Smooth muscle cell (in vitro differentiated cells): ENCODE results near the gene HECTD4. TPM values are rescaled to one million over a fixed set of nuclear protein-coding genes. Genes with fewer than 3 reads are reported as not detected.

ENCODE experiments used
- DNase-seq: peaks from one replicate; lab custom pipeline; 2025; ENCODE audit not compliant: unreplicated experiment; lab: John Stamatoyannopoulos, UW
- H2AFZ ChIP-seq: fragments of 200-600 bp; sonication (generic); 2 replicates; pipeline ENCODE4 v1.6.0; 2016; ENCODE audit warnings: antibody characterized with exemption, low read depth, mild to moderate bottlenecking
- H3F3A ChIP-seq: fragments of 200-600 bp; sonication (generic); 2 replicates; pipeline ENCODE4 v1.6.0; 2017; ENCODE audit warnings: antibody characterized with exemption, low read depth
- H3K27ac ChIP-seq: fragments of 200-600 bp; sonication (generic); 2 replicates; pipeline ENCODE4 v1.5.1; 2016; ENCODE audit warnings: low read depth, mild to moderate bottlenecking
- H3K27me3 ChIP-seq: fragments of 200-600 bp; sonication (generic); 2 replicates; pipeline ENCODE4 v1.6.1; 2016; ENCODE audit warnings: low read depth, mild to moderate bottlenecking
- H3K36me3 ChIP-seq: fragments of 200-600 bp; sonication (generic); 2 replicates; pipeline ENCODE4 v1.5.1; 2016; ENCODE audit warnings: low read depth
- H3K4me1 ChIP-seq: fragments of 200-600 bp; sonication (generic); 2 replicates; pipeline ENCODE4 v1.5.1; 2016; ENCODE audit warnings: low read depth
- H3K4me2 ChIP-seq: fragments of 200-600 bp; sonication (generic); 2 replicates; pipeline ENCODE4 v1.6.0; 2016; ENCODE audit warnings: mild to moderate bottlenecking
- H3K4me3 ChIP-seq: fragments of 200-600 bp; sonication (generic); 2 replicates; pipeline ENCODE4 v1.5.1; 2016; ENCODE audit warnings: mild to moderate bottlenecking
- H3K79me2 ChIP-seq: fragments of 200-600 bp; sonication (generic); 2 replicates; pipeline ENCODE4 v1.6.0; 2016; ENCODE audit warnings: low read depth, mild to moderate bottlenecking
- H3K9ac ChIP-seq: fragments of 200-600 bp; sonication (generic); 2 replicates; pipeline ENCODE4 v1.6.0; 2016; ENCODE audit warnings: low read depth
- H3K9me3 ChIP-seq: fragments of 200-600 bp; sonication (generic); replicated peaks from 2 replicates; pipeline ENCODE4 v1.5.1; 2016; ENCODE audit warnings: low read depth
- H4K20me1 ChIP-seq: fragments of 200-600 bp; sonication (generic); 2 replicates; pipeline ENCODE4 v1.6.0; 2016; ENCODE audit warnings: low read depth
- CTCF ChIP-seq: fragments of 200-600 bp; sonication (generic); IDR thresholded peaks from 2 replicates; pipeline ENCODE4 v1.5.1; 2017; ENCODE audit warnings: borderline replicate concordance, mild to moderate bottlenecking, antibody characterized with exemption; ENCODE audit not compliant: insufficient read depth, poor library complexity, severe bottlenecking
- WGBS: methylation state at CpG from one replicate; pipeline ENCODE4 v1.1.7; 2016; ENCODE audit warnings: low lambda C conversion rate; 5-methylcytosine and 5-hydroxymethylcytosine counted together
- polyA plus RNA-seq: library from polyadenylated mRNA; unstranded; fragments of >200 nt; fragmentation: Nextera tagmentation; extraction: Ambion mirVana; gene quantifications from 2 replicates; pipeline ENCODE4 v1.2.1, GENCODE V29; 2016
- total RNA-seq: library from RNA; depleted of rRNA; stranded (reverse); fragments of >200 nt; gene quantifications from 2 replicates; pipeline ENCODE4 v1.2.3, GENCODE V29; 2014

Gene HECTD4
- total and polyA plus RNA-seq, 2 experiments from 2014 or later: 6.6 to 16.9 TPM

GRCh38 chr12:112367965-112368364, 14.3 kb downstream of the HECTD4 start:
- Histone ChIP-seq H3K4me1 (no peaks in the 10 kb centered on the region), H3K27me3 (no peaks in the 10 kb centered on the region), H3K36me3 (no peaks in the 10 kb centered on the region), H3K9me3 (no peaks in the 10 kb centered on the region), H3K4me2 (no peak overlapping the region), H3K79me2 (peaks cover 89% of the 10 kb centered on the region), H2AFZ (no peak overlapping the region), H3K4me3 (no peak overlapping the region), H3K27ac (no peak overlapping the region), H4K20me1 (peaks cover 95% of the 10 kb centered on the region), H3K9ac (no peak overlapping the region), H3F3A (no peaks in the 10 kb centered on the region)
- no peak for DNase-seq
- WGBS: 92% methylated on average over 3 of the region's 3 CpGs
- TF ChIP-seq CTCF: no peak

GRCh38 chr12:112362310-112362709, 19.9 kb downstream of the HECTD4 start:
- WGBS: 96% methylated on average over 3 of the region's 3 CpGs
- no peak for DNase-seq
- no peaks in the 10 kb centered on the region for H3K4me1 ChIP-seq
- H3K9me3 ChIP-seq: no peaks in the 10 kb centered on the region
- no peaks in the 10 kb centered on the region for H3F3A ChIP-seq
- peaks cover 70% of the 10 kb centered on the region for H3K79me2 ChIP-seq
- no peak overlapping the region for H3K4me3 ChIP-seq
- H3K9ac ChIP-seq: no peak overlapping the region
- no peak overlapping the region for H3K4me2 ChIP-seq
- TF ChIP-seq CTCF: no peak
- H3K36me3 ChIP-seq: no peaks in the 10 kb centered on the region
- H3K27ac ChIP-seq: no peak overlapping the region
- H3K27me3 ChIP-seq: no peaks in the 10 kb centered on the region
- H4K20me1 ChIP-seq: peaks cover 93% of the 10 kb centered on the region
- no peak overlapping the region for H2AFZ ChIP-seq

- Histone ChIP-seq H3K79me2 (peaks cover 69% of the 10 kb centered on the region), H3K4me3 (no peak overlapping the region), H3K9me3 (no peaks in the 10 kb centered on the region), H2AFZ (no peak overlapping the region), H3K36me3 (no peaks in the 10 kb centered on the region), H3K27me3 (no peaks in the 10 kb centered on the region), H3K27ac (no peak overlapping the region), H3K9ac (no peak overlapping the region), H3K4me2 (no peak overlapping the region), H3K4me1 (no peaks in the 10 kb centered on the region), H3F3A (no peaks in the 10 kb centered on the region), H4K20me1 (peaks cover 93% of the 10 kb centered on the region)
- 98% methylated on average over 4 of the region's 4 CpGs for WGBS
- DNase-seq: no peak
- no peak for TF ChIP-seq CTCF
Observed at GRCh38 chr12:112361271-112361670, 21.0 kb downstream of the HECTD4 start.

- Histone ChIP-seq H3K4me1 (no peaks in the 10 kb centered on the region), H3K9ac (no peak overlapping the region), H4K20me1 (peaks cover 94% of the 10 kb centered on the region), H3K4me2 (no peak overlapping the region), H3K27me3 (no peaks in the 10 kb centered on the region), H2AFZ (no peak overlapping the region), H3K27ac (no peak overlapping the region), H3K79me2 (peaks cover 61% of the 10 kb centered on the region), H3K4me3 (no peak overlapping the region), H3F3A (no peaks in the 10 kb centered on the region), H3K36me3 (no peaks in the 10 kb centered on the region), H3K9me3 (no peaks in the 10 kb centered on the region)
- WGBS: 98% methylated on average over 4 of the region's 4 CpGs
- DNase-seq: no peak
- TF ChIP-seq CTCF: no peak
Observed at GRCh38 chr12:112359290-112359689, 22.9 kb downstream of the HECTD4 start.
